Peyer's patch (tissue), 4 donors: ENCODE data around the gene CLEC1B. TPM values are rescaled to one million over a fixed set of nuclear protein-coding genes. Genes with fewer than 3 reads are reported as not detected.
A peak's percentile ranks its signal among the peaks of the same experiment; 100 is the strongest.
"Not testable (repeated sequence)": the region's sequence is repeated elsewhere in the genome, so short reads cannot be mapped to it uniquely, and the experiment has no call there.

ENCODE experiments used
- DNase-seq, 3 donors: peaks; one replicate each; pipeline ENCODE4 v3.0.0-alpha.2; 2017 to 2019
- H3K27ac ChIP-seq, 4 donors: fragments of 200-600 bp; sonication (generic); one replicate each; pipeline ENCODE4 v1.5.1; 2016 to 2019
- H3K27me3 ChIP-seq, 2 donors: fragments of 200-600 bp; sonication (generic); one replicate each; pipeline ENCODE4 v1.5.1; 2019
- H3K36me3 ChIP-seq, 3 donors: fragments of 200-600 bp; sonication (generic); one replicate each; pipeline ENCODE4 v1.5.1; 2016 to 2019
- H3K4me1 ChIP-seq, 4 donors: fragments of 200-600 bp; sonication (generic); one replicate each; pipeline ENCODE4 v1.5.1; 2016 to 2019
- H3K4me3 ChIP-seq, 4 donors: fragments of 200-600 bp; sonication (generic); 1 replicate in 3 of 4; 2 replicates in 1 of 4; pipeline ENCODE4 v1.5.1; 2016 to 2019; ENCODE audit warnings: mild to moderate bottlenecking in 1 of 4
- H3K9me3 ChIP-seq, 4 donors: fragments of 200-600 bp; sonication (generic); one replicate each; pipeline ENCODE4 v1.5.1; 2016 to 2019; ENCODE audit warnings: mild to moderate bottlenecking in 1 of 4
- CTCF ChIP-seq, 6 experiments: fragments of 450-650 bp in 4 of 6; fragments of 200-600 bp in 2 of 6; sonication (generic) in 1 of 6; IDR thresholded peaks; one replicate each; pipeline ENCODE4 v1.5.1; 2017 to 2019; ENCODE audit warnings: antibody characterized with exemption in 6 of 6, mild to moderate bottlenecking in 3 of 6, moderate library complexity in 1 of 6
- POLR2A ChIP-seq, 2 donors: fragments of 450-650 bp; IDR thresholded peaks; one replicate each; pipeline ENCODE4 v1.5.1; 2017; ENCODE audit warnings: antibody characterized with exemption in 2 of 2, mild to moderate bottlenecking in 2 of 2, moderate library complexity in 2 of 2
- total RNA-seq, 4 donors: library from RNA; depleted of rRNA; stranded (reverse); fragments of >200 nt; gene quantifications; one replicate each; pipeline ENCODE4 v1.1.0, GENCODE V29; 2016

CLEC1B gene
- total RNA-seq, 4 donors from 2014 or later, result not detected

GRCh38 chr12:9957834-9958233 is 41.1 kb downstream of the CLEC1B start:
- Histone ChIP-seq H3K27ac (no peak overlapping the region), H3K4me1 (no peaks in the 10 kb centered on the region), H3K27me3 (no peaks in the 10 kb centered on the region), H3K4me3 (no peak overlapping the region), H3K36me3 (no peaks in the 10 kb centered on the region), H3K9me3 (no peaks in the 10 kb centered on the region)
- TF ChIP-seq POLR2A (IDR thresholded peaks at IDR 0.05) (no peak), CTCF (IDR thresholded peaks at IDR 0.05) (no peak)
- no peak for DNase-seq

GRCh38 chr12:9952954-9953729 is 45.8 kb downstream of the CLEC1B start:
- H3K27ac ChIP-seq, DNase-seq: not testable (repeated sequence)

GRCh38 chr12:9951026-9951675 is 47.8 kb downstream of the CLEC1B start:
- H3K27ac ChIP-seq, result no peak overlapping the region
- TF ChIP-seq POLR2A (IDR thresholded peaks at IDR 0.05) (no peak), CTCF (IDR thresholded peaks at IDR 0.05) (no peak)
- H3K4me1 ChIP-seq, result peaks cover 0 to 22% (median 0%) of the 10 kb centered on the region in 4 donors
- H3K27me3 ChIP-seq, result no peaks in the 10 kb centered on the region
- DNase-seq, result peak in 2 of 3 donors; percentile 39 to 61
- H3K9me3 ChIP-seq, result no peaks in the 10 kb centered on the region
- no peaks in the 10 kb centered on the region for H3K36me3 ChIP-seq
- H3K4me3 ChIP-seq, result no peak overlapping the region

More at GRCh38 chr12:9952954-9953729, 45.8 kb downstream of the CLEC1B start:
- H3K4me1 ChIP-seq, result peaks cover 0 to 22% (median 0%) of the 10 kb centered on the region in 4 donors
- H3K9me3 ChIP-seq, H3K27me3 ChIP-seq, H3K4me3 ChIP-seq, H3K36me3 ChIP-seq: not testable (repeated sequence)

- no peaks in the 10 kb centered on the region for H3K36me3 ChIP-seq
- no peaks in the 10 kb centered on the region for H3K27me3 ChIP-seq
- H3K4me1 ChIP-seq, result peaks cover 0 to 22% (median 0%) of the 10 kb centered on the region in 4 donors
- no peak for DNase-seq
- TF ChIP-seq POLR2A (IDR thresholded peaks at IDR 0.05) (no peak), CTCF (IDR thresholded peaks at IDR 0.05) (no peak)
- H3K27ac ChIP-seq, result peak overlapping the region in 1 of 4 donors; percentile 0
- H3K9me3 ChIP-seq, result no peaks in the 10 kb centered on the region
- no peak overlapping the region for H3K4me3 ChIP-seq
These were observed 50.2 kb downstream of the CLEC1B start for GRCh38 chr12:9948606-9949296.

- Histone ChIP-seq H3K27ac (no peak overlapping the region), H3K4me3 (no peak overlapping the region), H3K9me3 (no peaks in the 10 kb centered on the region), H3K4me1 (peaks cover 0 to 22% (median 0%) of the 10 kb centered on the region in 4 donors), H3K27me3 (no peaks in the 10 kb centered on the region), H3K36me3 (no peaks in the 10 kb centered on the region)
- TF ChIP-seq CTCF (IDR thresholded peaks at IDR 0.05) (no peak), POLR2A (IDR thresholded peaks at IDR 0.05) (no peak)
- no peak for DNase-seq
These were observed 51.2 kb downstream of the CLEC1B start for GRCh38 chr12:9947674-9948073.

GRCh38 chr12:9944391-9944790 is 54.5 kb downstream of the CLEC1B start:
- Histone ChIP-seq H3K4me3 (no peak overlapping the region), H3K27me3 (no peaks in the 10 kb centered on the region), H3K36me3 (no peaks in the 10 kb centered on the region), H3K4me1 (peaks cover 0 to 9% (median 0%) of the 10 kb centered on the region in 4 donors), H3K27ac (no peak overlapping the region), H3K9me3 (no peaks in the 10 kb centered on the region)
- TF ChIP-seq CTCF (IDR thresholded peaks at IDR 0.05) (no peak), POLR2A (IDR thresholded peaks at IDR 0.05) (no peak)
- DNase-seq, result no peak
